HepG2 (cell line): Measurements from ENCODE around the gene RUVBL2. TPM values are rescaled to one million over a fixed set of nuclear protein-coding genes. Genes with fewer than 3 reads are reported as not detected.

ENCODE experiments used
- ATAC-seq: fragments of 200-7000 bp; cut with Tn5 transposase; 3 replicates; pipeline ENCODE4 v1.9.1; 2020; ENCODE audit warnings: mild to moderate bottlenecking, moderate library complexity
- BruUV-seq: library from RNA; stranded (reverse); fragments of 400-500 nt; replicated peaks from 2 replicates; lab custom pipeline; 2021; lab: Mats Ljungman, UMichigan
- CTCF ChIA-PET: fragments of 300-600 bp; formaldehyde crosslinking; extraction: SDS; loops from one replicate; lab custom pipeline; 2021; ENCODE audit warnings: low total read pairs, inconsistent platforms, low intra/inter-chr PET ratio; lab: Yijun Ruan, JAX
- POLR2A ChIA-PET: fragments of 350-600 bp; sonication (Branson Sonifier 250); formaldehyde crosslinking; loops from one replicate; lab custom pipeline; 2020; ENCODE audit warnings: antibody characterized with exemption, inconsistent platforms; lab: Yijun Ruan, JAX
- DNase-seq: peaks from one replicate; pipeline ENCODE4 v3.0.0-alpha.2; 2015; ENCODE audit warnings: low spot score
- FAIRE-seq: peaks from 3 replicates; lab custom pipeline; 2011; peaks lifted over from hg19 to GRCh38; lab: Jason Lieb, UNC
- H2AFZ ChIP-seq: one replicate; pipeline ENCODE4 v1.6.1; 2011; ENCODE audit warnings: low read length, inconsistent platforms
- H3K27ac ChIP-seq: fragments of 300-600 bp; 3 replicates; pipeline ENCODE4 v1.8.0; 2011; ENCODE audit warnings: mixed run types, mild to moderate bottlenecking, mixed read lengths, low read length, inconsistent platforms; ENCODE audit not compliant: insufficient read depth; ENCODE audit errors: extremely low read length
- H3K27me3 ChIP-seq, 2 experiments: fragments of 200-600 bp in 1 of 2; 2 replicates in 1 of 2; 3 replicates in 1 of 2; pipeline versions ENCODE4 v1.6.0 to v1.8.0; 2011; ENCODE audit warnings: low read length in 2 of 2, mild to moderate bottlenecking in 2 of 2, moderate library complexity in 2 of 2, inconsistent platforms in 1 of 2; ENCODE audit not compliant: insufficient read depth in 2 of 2, control insufficient read depth in 1 of 2
- H3K36me3 ChIP-seq, 2 experiments: fragments of 200-600 bp in 1 of 2; replicated peaks in 1 of 2; 2 replicates in 1 of 2; 3 replicates in 1 of 2; pipeline versions ENCODE4 v1.5.1 to v1.8.0; 2011; ENCODE audit warnings: low read length in 2 of 2, inconsistent platforms in 1 of 2; ENCODE audit not compliant: insufficient read depth in 2 of 2, control insufficient read depth in 1 of 2
- H3K4me1 ChIP-seq: 2 replicates; pipeline ENCODE4 v1.5.1; 2012; ENCODE audit warnings: low read length, inconsistent platforms; ENCODE audit not compliant: insufficient read depth
- H3K4me2 ChIP-seq: 2 replicates; pipeline ENCODE4 v1.6.0; 2011; ENCODE audit warnings: low read depth, low read length, inconsistent platforms
- H3K4me3 ChIP-seq, 3 experiments: fragments of 200-600 bp in 1 of 3; sonication (generic), shearing (Covaris generic) in 1 of 3; replicated peaks in 1 of 3; 2 replicates each; pipeline ENCODE4 v1.5.1; 2011 to 2016; ENCODE audit warnings: low read length in 3 of 3, inconsistent platforms in 2 of 3, low read depth in 2 of 3, mild to moderate bottlenecking in 2 of 3, control low read depth in 1 of 3, mixed read lengths in 1 of 3; ENCODE audit not compliant: insufficient read depth in 1 of 3
- H3K79me2 ChIP-seq: one replicate; pipeline ENCODE4 v1.6.1; 2011; ENCODE audit warnings: low read length, inconsistent platforms; ENCODE audit not compliant: insufficient read depth
- H3K9ac ChIP-seq: 2 replicates; pipeline ENCODE4 v1.6.0; 2011; ENCODE audit warnings: mild to moderate bottlenecking, low read depth, low read length, inconsistent platforms; ENCODE audit not compliant: insufficient read depth
- H3K9me3 ChIP-seq: 2 replicates; pipeline ENCODE4 v1.5.1; 2012; ENCODE audit warnings: mild to moderate bottlenecking, low read length
- H4K20me1 ChIP-seq: 2 replicates; pipeline ENCODE4 v1.6.0; 2011; ENCODE audit warnings: inconsistent platforms, mild to moderate bottlenecking, low read length, moderate library complexity; ENCODE audit not compliant: insufficient read depth
- HDAC1 ChIP-seq: sonication (generic); formaldehyde crosslinking; IDR thresholded peaks from 2 replicates; pipeline ENCODE4 v1.5.1; 2020; ENCODE audit warnings: mild to moderate bottlenecking, missing genetic modification reagents
- HNRNPLL ChIP-seq: fragments of 200-400 bp; formaldehyde crosslinking; IDR thresholded peaks from 2 replicates; pipeline ENCODE4 v1.6.1; 2017; ENCODE audit warnings: mild to moderate bottlenecking, low read depth, low read length; ENCODE audit not compliant: poor library complexity, severe bottlenecking
- NFYC ChIP-seq: IDR thresholded peaks from 2 replicates; pipeline ENCODE4 v1.6.1; 2016; ENCODE audit warnings: missing genetic modification reagents, missing compliant biosample characterization
- SMC3 ChIP-seq: IDR thresholded peaks from 2 replicates; pipeline ENCODE4 v1.6.1; 2011; ENCODE audit warnings: low read length, improper control_type of control experiment
- ZNF768 ChIP-seq: sonication (generic); formaldehyde crosslinking; IDR thresholded peaks from 2 replicates; pipeline ENCODE4 v1.4.0; 2020; ENCODE audit warnings: missing genetic modification reagents
- ZSCAN22 ChIP-seq: sonication (generic); formaldehyde crosslinking; IDR thresholded peaks from 2 replicates; pipeline ENCODE4 v1.4.0; 2020; ENCODE audit warnings: mild to moderate bottlenecking, missing genetic modification reagents
- ZSCAN30 ChIP-seq: sonication (generic); formaldehyde crosslinking; IDR thresholded peaks from 2 replicates; pipeline ENCODE4 v1.5.0; 2020; ENCODE audit warnings: mild to moderate bottlenecking, missing genetic modification reagents
- WGBS: methylation state at CpG from one replicate; pipeline ENCODE4 v1.1.6; 2017; ENCODE audit warnings: low lambda C conversion rate; 5-methylcytosine and 5-hydroxymethylcytosine counted together
- in situ Hi-C: cut with HindIII; loops from 2 replicates; pipeline ENCODE4 v1.10.0; 2017; ENCODE audit warnings: low pct_unique_long_range_greater_than_20kb; ENCODE audit not compliant: extremely low pct_ligation_motif_present
- intact Hi-C: fragments of 100-400 bp; cut with micrococcal nuclease; formaldehyde crosslinking; loops from one replicate; pipeline ENCODE4 v1.10.0; 2022; ENCODE audit not compliant: unreplicated experiment
- polyA plus RNA-seq, 8 experiments: library from polyadenylated mRNA; depleted of rRNA in 3 of 8; stranded (reverse) in 7 of 8; unstranded in 1 of 8; fragments of >200 nt; fragmentation: Illumina TruSeq in 4 of 8; extraction: Trizol in 4 of 8; gene quantifications; 2 replicates each; pipeline versions ENCODE4 v1.2.1 to v1.2.3, GENCODE V29; 2011 to 2016; ENCODE audit warnings: low read depth in 4 of 8, missing spikeins in 1 of 8, mixed read lengths in 1 of 8; ENCODE audit not compliant: insufficient read depth in 1 of 8
- total RNA-seq, 5 experiments: library from RNA; depleted of rRNA; stranded (reverse); fragments of >200 nt; fragmentation: Illumina TruSeq; extraction: Trizol; gene quantifications; 2 replicates each; pipeline ENCODE4 v1.2.3, GENCODE V29; 2016; ENCODE audit warnings: low read depth in 1 of 5
- TF ChIP-seq, protein P1 (sequence below), 2 experiments: sonication (generic) in 1 of 2; formaldehyde crosslinking in 1 of 2; IDR thresholded peaks; 2 replicates each; pipeline versions ENCODE4 v1.4.0 to v1.6.1; 2018 to 2020; ENCODE audit warnings: missing genetic modification reagents in 2 of 2, borderline replicate concordance in 1 of 2, low read depth in 1 of 2, mild to moderate bottlenecking in 1 of 2, missing biosample characterization in 1 of 2
- TF ChIP-seq, protein P2 (sequence below): sonication (generic); formaldehyde crosslinking; IDR thresholded peaks from 2 replicates; pipeline ENCODE4 v1.9.0; 2021; ENCODE audit warnings: missing genetic modification reagents, mild to moderate bottlenecking, borderline replicate concordance
- TF ChIP-seq, protein P3 (sequence below): sonication (generic); formaldehyde crosslinking; IDR thresholded peaks from 2 replicates; pipeline ENCODE4 v1.4.0; 2020; ENCODE audit warnings: missing genetic modification reagents, borderline replicate concordance
- TF ChIP-seq, protein P4 (sequence below): IDR thresholded peaks from 2 replicates; pipeline ENCODE4 v1.6.1; 2016; ENCODE audit warnings: missing compliant biosample characterization, missing genetic modification reagents, borderline replicate concordance

Gene RUVBL2
- total and polyA plus RNA-seq, 2 of the 13 experiments (the other 11 are each of a cell fraction or from before 2014, with no cell fraction given): 120 to 122 TPM

DNA sequence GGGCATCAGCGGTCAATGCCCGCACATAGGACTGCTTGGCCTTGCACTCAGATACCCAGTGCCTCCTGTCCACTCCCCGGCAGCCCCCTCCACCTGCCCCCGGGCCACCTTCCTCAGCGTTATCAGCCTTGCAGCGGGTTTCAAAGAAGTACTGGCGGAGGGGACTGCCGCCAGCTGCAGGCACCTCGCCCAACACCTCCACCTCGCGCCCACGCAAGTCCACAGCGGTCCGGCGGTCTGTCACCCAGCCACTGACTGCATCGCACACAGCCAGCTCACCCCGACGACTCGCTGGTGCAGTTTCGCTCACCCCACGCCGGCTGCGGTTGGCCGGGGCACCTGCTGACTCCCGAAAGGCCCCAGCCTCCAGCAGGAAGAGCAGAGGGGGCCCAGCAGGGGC is 67.8 kb downstream of the RUVBL2 start (continued):
- TF ChIP-seq, protein P1, sequence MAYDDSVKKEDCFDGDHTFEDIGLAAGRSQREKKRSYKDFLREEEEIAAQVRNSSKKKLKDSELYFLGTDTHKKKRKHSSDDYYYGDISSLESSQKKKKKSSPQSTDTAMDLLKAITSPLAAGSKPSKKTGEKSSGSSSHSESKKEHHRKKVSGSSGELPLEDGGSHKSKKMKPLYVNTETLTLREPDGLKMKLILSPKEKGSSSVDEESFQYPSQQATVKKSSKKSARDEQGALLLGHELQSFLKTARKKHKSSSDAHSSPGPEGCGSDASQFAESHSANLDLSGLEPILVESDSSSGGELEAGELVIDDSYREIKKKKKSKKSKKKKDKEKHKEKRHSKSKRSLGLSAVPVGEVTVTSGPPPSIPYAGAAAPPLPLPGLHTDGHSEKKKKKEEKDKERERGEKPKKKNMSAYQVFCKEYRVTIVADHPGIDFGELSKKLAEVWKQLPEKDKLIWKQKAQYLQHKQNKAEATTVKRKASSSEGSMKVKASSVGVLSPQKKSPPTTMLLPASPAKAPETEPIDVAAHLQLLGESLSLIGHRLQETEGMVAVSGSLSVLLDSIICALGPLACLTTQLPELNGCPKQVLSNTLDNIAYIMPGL (CRISPR knock-in tag; IDR thresholded peaks at IDR 0.05; ENCODE audit: borderline replicate concordance in 1 of 2, low read depth in 1 of 2): no peak
- TF ChIP-seq, protein P2, sequence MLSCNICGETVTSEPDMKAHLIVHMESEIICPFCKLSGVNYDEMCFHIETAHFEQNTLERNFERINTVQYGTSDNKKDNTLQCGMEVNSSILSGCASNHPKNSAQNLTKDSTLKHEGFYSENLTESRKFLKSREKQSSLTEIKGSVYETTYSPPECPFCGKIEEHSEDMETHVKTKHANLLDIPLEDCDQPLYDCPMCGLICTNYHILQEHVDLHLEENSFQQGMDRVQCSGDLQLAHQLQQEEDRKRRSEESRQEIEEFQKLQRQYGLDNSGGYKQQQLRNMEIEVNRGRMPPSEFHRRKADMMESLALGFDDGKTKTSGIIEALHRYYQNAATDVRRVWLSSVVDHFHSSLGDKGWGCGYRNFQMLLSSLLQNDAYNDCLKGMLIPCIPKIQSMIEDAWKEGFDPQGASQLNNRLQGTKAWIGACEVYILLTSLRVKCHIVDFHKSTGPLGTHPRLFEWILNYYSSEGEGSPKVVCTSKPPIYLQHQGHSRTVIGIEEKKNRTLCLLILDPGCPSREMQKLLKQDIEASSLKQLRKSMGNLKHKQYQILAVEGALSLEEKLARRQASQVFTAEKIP (CRISPR knock-in tag): no peak
- TF ChIP-seq, all 625 proteins: peak for 0

DNA sequence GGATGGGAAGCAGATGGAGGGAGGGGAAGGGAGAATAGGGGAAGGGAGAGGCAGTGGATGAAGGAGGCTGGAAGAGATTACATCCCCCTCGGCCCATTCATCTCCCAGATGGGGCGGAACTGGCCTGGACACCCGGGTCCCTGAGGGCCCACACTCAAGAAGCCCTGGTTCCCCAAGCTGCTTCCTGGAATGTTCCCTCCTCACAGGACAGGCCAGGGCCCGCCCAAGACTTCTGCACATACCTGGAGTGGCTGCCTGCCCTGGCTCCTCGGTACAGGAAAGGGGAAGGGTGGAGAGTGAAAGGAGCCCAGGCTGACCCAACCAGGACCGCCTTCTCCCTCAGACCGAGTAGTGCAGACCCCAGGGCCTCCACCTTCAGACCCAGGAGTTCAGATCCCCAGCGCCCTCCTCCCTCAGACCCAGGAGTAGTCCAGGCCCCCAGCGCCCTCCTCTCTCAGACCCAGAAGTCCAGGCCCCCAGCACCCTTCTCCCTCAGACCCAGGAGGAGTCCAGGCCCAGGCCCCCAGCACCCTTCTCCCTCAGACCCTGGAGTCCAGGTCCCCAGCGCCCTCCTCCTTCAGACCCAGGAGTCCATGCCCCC is 70.4 kb downstream of the RUVBL2 start:
- ATAC-seq (peak; percentile 17; the same call in 1 of the 3 replicates), DNase-seq (no peak), FAIRE-seq (no peak)
- Histone ChIP-seq H3K4me3 (peak overlapping the region in 1 of 3 experiments; percentile 28; a peak in 1 of 6 replicates), H3K27me3 (peaks cover 4 to 49% of the 10 kb centered on the region in 2 experiments; a peak in 4 of 5 replicates), H3K4me1 (peaks cover 8% of the 10 kb centered on the region; the same call in 1 of the 2 replicates), H3K9me3 (no peaks in the 10 kb centered on the region), H3K36me3 (no peaks in the 10 kb centered on the region), H3K27ac (no peak overlapping the region), H4K20me1 (no peaks in the 10 kb centered on the region), H3K9ac (no peak overlapping the region), H2AFZ (no peak overlapping the region), H3K4me2 (peak overlapping the region; percentile 39; the same call in 1 of the 2 replicates), H3K79me2 (no peaks in the 10 kb centered on the region)
- in situ Hi-C loops: no loop called here
- intact Hi-C loops: no loop called here
- ChIA-PET CTCF (no interaction called here), POLR2A (interaction anchor here (1.0 kb wide), 1 partner anchor 8 kb away, joined by 3 read pairs; no protein-coding TSS in a partner anchor)
- no TSS peak for BruUV-seq
- WGBS: 24% methylated on average over 5 of the region's 10 CpGs
- TF ChIP-seq NFYC (CRISPR knock-in tag) (no peak), ZSCAN22 (CRISPR knock-in tag) (peak; percentile 64; the same call in 1 of the 2 replicates), HDAC1 (CRISPR knock-in tag) (no peak), SMC3 (no peak), ZNF768 (CRISPR knock-in tag) (no peak), ZSCAN30 (CRISPR knock-in tag) (no peak), HNRNPLL (peak; percentile 5)
- TF ChIP-seq, protein P3, sequence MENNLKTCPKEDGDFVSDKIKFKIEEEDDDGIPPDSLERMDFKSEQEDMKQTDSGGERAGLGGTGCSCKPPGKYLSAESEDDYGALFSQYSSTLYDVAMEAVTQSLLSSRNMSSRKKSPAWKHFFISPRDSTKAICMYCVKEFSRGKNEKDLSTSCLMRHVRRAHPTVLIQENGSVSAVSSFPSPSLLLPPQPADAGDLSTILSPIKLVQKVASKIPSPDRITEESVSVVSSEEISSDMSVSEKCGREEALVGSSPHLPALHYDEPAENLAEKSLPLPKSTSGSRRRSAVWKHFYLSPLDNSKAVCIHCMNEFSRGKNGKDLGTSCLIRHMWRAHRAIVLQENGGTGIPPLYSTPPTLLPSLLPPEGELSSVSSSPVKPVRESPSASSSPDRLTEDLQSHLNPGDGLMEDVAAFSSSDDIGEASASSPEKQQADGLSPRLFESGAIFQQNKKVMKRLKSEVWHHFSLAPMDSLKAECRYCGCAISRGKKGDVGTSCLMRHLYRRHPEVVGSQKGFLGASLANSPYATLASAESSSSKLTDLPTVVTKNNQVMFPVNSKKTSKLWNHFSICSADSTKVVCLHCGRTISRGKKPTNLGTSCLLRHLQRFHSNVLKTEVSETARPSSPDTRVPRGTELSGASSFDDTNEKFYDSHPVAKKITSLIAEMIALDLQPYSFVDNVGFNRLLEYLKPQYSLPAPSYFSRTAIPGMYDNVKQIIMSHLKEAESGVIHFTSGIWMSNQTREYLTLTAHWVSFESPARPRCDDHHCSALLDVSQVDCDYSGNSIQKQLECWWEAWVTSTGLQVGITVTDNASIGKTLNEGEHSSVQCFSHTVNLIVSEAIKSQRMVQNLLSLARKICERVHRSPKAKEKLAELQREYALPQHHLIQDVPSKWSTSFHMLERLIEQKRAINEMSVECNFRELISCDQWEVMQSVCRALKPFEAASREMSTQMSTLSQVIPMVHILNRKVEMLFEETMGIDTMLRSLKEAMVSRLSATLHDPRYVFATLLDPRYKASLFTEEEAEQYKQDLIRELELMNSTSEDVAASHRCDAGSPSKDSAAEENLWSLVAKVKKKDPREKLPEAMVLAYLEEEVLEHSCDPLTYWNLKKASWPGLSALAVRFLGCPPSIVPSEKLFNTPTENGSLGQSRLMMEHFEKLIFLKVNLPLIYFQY: no peak
- TF ChIP-seq, protein P4, sequence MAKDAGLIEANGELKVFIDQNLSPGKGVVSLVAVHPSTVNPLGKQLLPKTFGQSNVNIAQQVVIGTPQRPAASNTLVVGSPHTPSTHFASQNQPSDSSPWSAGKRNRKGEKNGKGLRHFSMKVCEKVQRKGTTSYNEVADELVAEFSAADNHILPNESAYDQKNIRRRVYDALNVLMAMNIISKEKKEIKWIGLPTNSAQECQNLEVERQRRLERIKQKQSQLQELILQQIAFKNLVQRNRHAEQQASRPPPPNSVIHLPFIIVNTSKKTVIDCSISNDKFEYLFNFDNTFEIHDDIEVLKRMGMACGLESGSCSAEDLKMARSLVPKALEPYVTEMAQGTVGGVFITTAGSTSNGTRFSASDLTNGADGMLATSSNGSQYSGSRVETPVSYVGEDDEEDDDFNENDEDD (CRISPR knock-in tag): no peak
